HepG2 (cell line): ENCODE data around the gene GDNF. TPM values are rescaled to one million over a fixed set of nuclear protein-coding genes. Genes with fewer than 3 reads are reported as not detected.
A peak's percentile ranks its signal among the peaks of the same experiment; 100 is the strongest.

Experiments used
- ATAC-seq: fragments of 200-7000 bp; cut with Tn5 transposase; 3 replicates; pipeline ENCODE4 v1.9.1; 2020; ENCODE audit warnings: mild to moderate bottlenecking, moderate library complexity
- BruUV-seq: library from RNA; stranded (reverse); fragments of 400-500 nt; replicated peaks from 2 replicates; lab custom pipeline; 2021; lab: Mats Ljungman, UMichigan
- CTCF ChIA-PET: fragments of 300-600 bp; formaldehyde crosslinking; extraction: SDS; loops from one replicate; lab custom pipeline; 2021; ENCODE audit warnings: low total read pairs, inconsistent platforms, low intra/inter-chr PET ratio; lab: Yijun Ruan, JAX
- POLR2A ChIA-PET: fragments of 350-600 bp; sonication (Branson Sonifier 250); formaldehyde crosslinking; loops from one replicate; lab custom pipeline; 2020; ENCODE audit warnings: antibody characterized with exemption, inconsistent platforms; lab: Yijun Ruan, JAX
- DNase-seq: peaks from one replicate; pipeline ENCODE4 v3.0.0-alpha.2; 2015; ENCODE audit warnings: low spot score
- FAIRE-seq: peaks from 3 replicates; lab custom pipeline; 2011; peaks lifted over from hg19 to GRCh38; lab: Jason Lieb, UNC
- H2AFZ ChIP-seq: one replicate; pipeline ENCODE4 v1.6.1; 2011; ENCODE audit warnings: low read length, inconsistent platforms
- H3K27ac ChIP-seq: fragments of 300-600 bp; 3 replicates; pipeline ENCODE4 v1.8.0; 2011; ENCODE audit warnings: mixed run types, mild to moderate bottlenecking, mixed read lengths, low read length, inconsistent platforms; ENCODE audit not compliant: insufficient read depth; ENCODE audit errors: extremely low read length
- H3K27me3 ChIP-seq, 2 experiments: fragments of 200-600 bp in 1 of 2; 2 replicates in 1 of 2; 3 replicates in 1 of 2; pipeline versions ENCODE4 v1.6.0 to v1.8.0; 2011; ENCODE audit warnings: low read length in 2 of 2, mild to moderate bottlenecking in 2 of 2, moderate library complexity in 2 of 2, inconsistent platforms in 1 of 2; ENCODE audit not compliant: insufficient read depth in 2 of 2, control insufficient read depth in 1 of 2
- H3K36me3 ChIP-seq, 2 experiments: fragments of 200-600 bp in 1 of 2; replicated peaks in 1 of 2; 2 replicates in 1 of 2; 3 replicates in 1 of 2; pipeline versions ENCODE4 v1.5.1 to v1.8.0; 2011; ENCODE audit warnings: low read length in 2 of 2, inconsistent platforms in 1 of 2; ENCODE audit not compliant: insufficient read depth in 2 of 2, control insufficient read depth in 1 of 2
- H3K4me1 ChIP-seq: 2 replicates; pipeline ENCODE4 v1.5.1; 2012; ENCODE audit warnings: low read length, inconsistent platforms; ENCODE audit not compliant: insufficient read depth
- H3K4me2 ChIP-seq: 2 replicates; pipeline ENCODE4 v1.6.0; 2011; ENCODE audit warnings: low read depth, low read length, inconsistent platforms
- H3K4me3 ChIP-seq, 3 experiments: fragments of 200-600 bp in 1 of 3; sonication (generic), shearing (Covaris generic) in 1 of 3; replicated peaks in 1 of 3; 2 replicates each; pipeline ENCODE4 v1.5.1; 2011 to 2016; ENCODE audit warnings: low read length in 3 of 3, inconsistent platforms in 2 of 3, low read depth in 2 of 3, mild to moderate bottlenecking in 2 of 3, control low read depth in 1 of 3, mixed read lengths in 1 of 3; ENCODE audit not compliant: insufficient read depth in 1 of 3
- H3K79me2 ChIP-seq: one replicate; pipeline ENCODE4 v1.6.1; 2011; ENCODE audit warnings: low read length, inconsistent platforms; ENCODE audit not compliant: insufficient read depth
- H3K9ac ChIP-seq: 2 replicates; pipeline ENCODE4 v1.6.0; 2011; ENCODE audit warnings: mild to moderate bottlenecking, low read depth, low read length, inconsistent platforms; ENCODE audit not compliant: insufficient read depth
- H3K9me3 ChIP-seq: 2 replicates; pipeline ENCODE4 v1.5.1; 2012; ENCODE audit warnings: mild to moderate bottlenecking, low read length
- H4K20me1 ChIP-seq: 2 replicates; pipeline ENCODE4 v1.6.0; 2011; ENCODE audit warnings: inconsistent platforms, mild to moderate bottlenecking, low read length, moderate library complexity; ENCODE audit not compliant: insufficient read depth
- ARNT ChIP-seq: fragments of 450-650 bp; IDR thresholded peaks from 2 replicates; pipeline ENCODE4 v1.6.1; 2017
- CCDC6 ChIP-seq: sonication (generic); formaldehyde crosslinking; IDR thresholded peaks from 2 replicates; pipeline ENCODE4 v1.8.1; 2022; ENCODE audit warnings: mild to moderate bottlenecking, missing genetic modification reagents, moderate library complexity
- CHD4 ChIP-seq: fragments of 200-600 bp; sonication (generic); IDR thresholded peaks from 2 replicates; pipeline ENCODE4 v1.7.0; 2017; ENCODE audit warnings: mild to moderate bottlenecking, low read length, borderline replicate concordance
- CREBL2 ChIP-seq: sonication (generic); formaldehyde crosslinking; IDR thresholded peaks from 2 replicates; pipeline ENCODE4 v1.8.1; 2023; ENCODE audit warnings: missing genetic modification reagents, mild to moderate bottlenecking, borderline replicate concordance
- DRAP1 ChIP-seq: IDR thresholded peaks from 2 replicates; pipeline ENCODE4 v1.6.1; 2016; ENCODE audit warnings: missing genetic modification reagents, missing compliant biosample characterization
- HDAC1 ChIP-seq: sonication (generic); formaldehyde crosslinking; IDR thresholded peaks from 2 replicates; pipeline ENCODE4 v1.5.1; 2020; ENCODE audit warnings: mild to moderate bottlenecking, missing genetic modification reagents
- HOXD1 ChIP-seq: sonication (generic); formaldehyde crosslinking; IDR thresholded peaks from 2 replicates; pipeline ENCODE4 v1.5.0; 2020; ENCODE audit warnings: missing genetic modification reagents
- ISX ChIP-seq: sonication (generic); formaldehyde crosslinking; conservative IDR thresholded peaks from 2 replicates; pipeline ENCODE4 v1.5.0; 2020; ENCODE audit warnings: missing genetic modification reagents
- RXRB ChIP-seq: IDR thresholded peaks from 2 replicates; pipeline ENCODE4 v1.6.1; 2016; ENCODE audit warnings: borderline replicate concordance, missing genetic modification reagents, missing compliant biosample characterization
- ZBTB43 ChIP-seq: sonication (generic); formaldehyde crosslinking; conservative IDR thresholded peaks from 2 replicates; pipeline ENCODE4 v1.4.0; 2020; ENCODE audit warnings: missing genetic modification reagents
- ZHX1 ChIP-seq: sonication (generic); formaldehyde crosslinking; IDR thresholded peaks from 2 replicates; pipeline ENCODE4 v1.8.1; 2022; ENCODE audit warnings: low read depth, mild to moderate bottlenecking, missing genetic modification reagents
- ZNF546 ChIP-seq: sonication (generic); formaldehyde crosslinking; conservative IDR thresholded peaks from 2 replicates; pipeline ENCODE4 v1.8.1; 2023; ENCODE audit warnings: mild to moderate bottlenecking, missing genetic modification reagents
- ZNF773 ChIP-seq: sonication (generic); formaldehyde crosslinking; IDR thresholded peaks from 2 replicates; pipeline ENCODE4 v1.4.0; 2020; ENCODE audit warnings: missing genetic modification reagents, borderline replicate concordance
- WGBS: methylation state at CpG from one replicate; pipeline ENCODE4 v1.1.6; 2017; ENCODE audit warnings: low lambda C conversion rate; 5-methylcytosine and 5-hydroxymethylcytosine counted together
- in situ Hi-C: cut with HindIII; loops from 2 replicates; pipeline ENCODE4 v1.10.0; 2017; ENCODE audit warnings: low pct_unique_long_range_greater_than_20kb; ENCODE audit not compliant: extremely low pct_ligation_motif_present
- intact Hi-C: fragments of 100-400 bp; cut with micrococcal nuclease; formaldehyde crosslinking; loops from one replicate; pipeline ENCODE4 v1.10.0; 2022; ENCODE audit not compliant: unreplicated experiment
- polyA plus RNA-seq, 8 experiments: library from polyadenylated mRNA; depleted of rRNA in 3 of 8; stranded (reverse) in 7 of 8; unstranded in 1 of 8; fragments of >200 nt; fragmentation: Illumina TruSeq in 4 of 8; extraction: Trizol in 4 of 8; gene quantifications; 2 replicates each; pipeline versions ENCODE4 v1.2.1 to v1.2.3, GENCODE V29; 2011 to 2016; ENCODE audit warnings: low read depth in 4 of 8, missing spikeins in 1 of 8, mixed read lengths in 1 of 8; ENCODE audit not compliant: insufficient read depth in 1 of 8
- total RNA-seq, 5 experiments: library from RNA; depleted of rRNA; stranded (reverse); fragments of >200 nt; fragmentation: Illumina TruSeq; extraction: Trizol; gene quantifications; 2 replicates each; pipeline ENCODE4 v1.2.3, GENCODE V29; 2016; ENCODE audit warnings: low read depth in 1 of 5

Gene GDNF
- total and polyA plus RNA-seq, 2 of the 13 experiments (the other 11 are each of a cell fraction or from before 2014, with no cell fraction given) = 0.24 to 0.46 TPM

- TF ChIP-seq CHD4 (0 out of 2 replicates have a peak, but pooled peaks have one; percentile 47), ISX (CRISPR knock-in tag) (no peak)
Measured at GRCh38 chr5:37774912-37775483, 64.8 kb downstream of the GDNF start (continued).

- no TSS peak for BruUV-seq
- intact Hi-C loops = loop anchor here (5.0 kb wide), 1 partner anchor 418 kb away; no protein-coding TSS in a partner anchor
Measured at GRCh38 chr5:37773809-37774208, 66.0 kb downstream of the GDNF start.

GRCh38 chr5:37772255-37772654 lies 67.6 kb downstream of the GDNF start:
- 31% methylated on average over 2 of the region's 2 CpGs for WGBS
- ChIA-PET POLR2A (no interaction called here), CTCF (no interaction called here)
- Histone ChIP-seq H3K79me2 (no peaks in the 10 kb centered on the region), H3K4me1 (peaks cover 21% of the 10 kb centered on the region; the same call in 1 of the 2 replicates), H3K27me3 (no peaks in the 10 kb centered on the region), H3K27ac (no peak overlapping the region), H3K4me2 (no peak overlapping the region), H2AFZ (no peak overlapping the region), H3K36me3 (no peaks in the 10 kb centered on the region), H4K20me1 (no peaks in the 10 kb centered on the region), H3K9me3 (peaks cover 21% of the 10 kb centered on the region), H3K4me3 (no peak overlapping the region), H3K9ac (no peak overlapping the region)
- DNase-seq (no peak), ATAC-seq (no peak), FAIRE-seq (no peak)
- in situ Hi-C loops (no loop called here), intact Hi-C loops (loop anchor here (5.0 kb wide), 1 partner anchor 420 kb away; no protein-coding TSS in a partner anchor)
- BruUV-seq = no TSS peak
- TF ChIP-seq ZBTB43 (CRISPR knock-in tag) (no peak), ZNF773 (CRISPR knock-in tag) (no peak), HOXD1 (CRISPR knock-in tag) (no peak), CHD4 (no peak), DRAP1 (CRISPR knock-in tag) (no peak), CCDC6 (CRISPR knock-in tag) (no peak), ZHX1 (CRISPR knock-in tag) (no peak), HDAC1 (CRISPR knock-in tag) (no peak), CREBL2 (CRISPR knock-in tag) (no peak), ZNF546 (no peak)

More at GRCh38 chr5:37773809-37774208, 66.0 kb downstream of the GDNF start:
- no peak overlapping the region for H3K4me3 ChIP-seq
- no peak overlapping the region for H2AFZ ChIP-seq
- FAIRE-seq (no peak), DNase-seq (no peak), ATAC-seq (no peak)
- peaks cover 21% of the 10 kb centered on the region for H3K9me3 ChIP-seq
- H3K27me3 ChIP-seq = no peaks in the 10 kb centered on the region
- WGBS = 0% methylated on average over 1 of the region's 1 CpG
- CTCF ChIA-PET = no interaction called here
- no peak overlapping the region for H3K9ac ChIP-seq
- H3K4me2 ChIP-seq = no peak overlapping the region
- H3K4me1 ChIP-seq = peaks cover 21% of the 10 kb centered on the region; the same call in 1 of the 2 replicates
- POLR2A ChIA-PET = no interaction called here
- no peaks in the 10 kb centered on the region for H3K79me2 ChIP-seq
- H4K20me1 ChIP-seq = no peaks in the 10 kb centered on the region
- in situ Hi-C loops = no loop called here
- TF ChIP-seq ARNT = no peak
- no peak for TF ChIP-seq RXRB (CRISPR knock-in tag)
- H3K27ac ChIP-seq = no peak overlapping the region
- no peaks in the 10 kb centered on the region for H3K36me3 ChIP-seq
